Cardiac fibroblast (primary cell): ENCODE measurements around the gene COL9A3.

ENCODE experiments used
- DNase-seq, 2 donors: peaks; one replicate each; pipeline versions ENCODE4 v3.0.0 to v3.0.0-alpha.2; 2010; ENCODE audit warnings: low read depth in 2 of 2
- H3K4me3 ChIP-seq, 2 donors: replicated peaks in 1 of 2; 1 replicate in 1 of 2; 2 replicates in 1 of 2; pipeline ENCODE4 v1.5.1; 2011; ENCODE audit warnings: low read depth in 2 of 2, low read length in 2 of 2, mild to moderate bottlenecking in 2 of 2, moderate library complexity in 1 of 2
- CTCF ChIP-seq: IDR thresholded peaks from one replicate; pipeline ENCODE4 v1.5.1; 2011; ENCODE audit warnings: low read depth, mild to moderate bottlenecking, low read length, inconsistent platforms

COL9A3 gene

GRCh38 chr20:62816031-62816883, 593 bp upstream of the COL9A3 start:
- no peak for DNase-seq
- TF ChIP-seq CTCF, result no peak
- H3K4me3 ChIP-seq, result no peak overlapping the region

- H3K4me3 ChIP-seq, result no peak overlapping the region
- DNase-seq, result no peak
- no peak for TF ChIP-seq CTCF
These were observed 1.2 kb downstream of the COL9A3 start for GRCh38 chr20:62817975-62818591.

- DNase-seq, result peak; percentile 57 to 85
- H3K4me3 ChIP-seq, result no peak overlapping the region
- no peak for TF ChIP-seq CTCF
These were observed 2.0 kb downstream of the COL9A3 start for GRCh38 chr20:62818592-62819493.

GRCh38 chr20:62819494-62820174, 2.8 kb downstream of the COL9A3 start:
- H3K4me3 ChIP-seq, result no peak overlapping the region
- TF ChIP-seq CTCF, result no peak
- DNase-seq, result peak; percentile 63 to 72

GRCh38 chr20:62820208-62820961, 3.5 kb downstream of the COL9A3 start:
- H3K4me3 ChIP-seq, result no peak overlapping the region
- DNase-seq, result no peak
- TF ChIP-seq CTCF, result no peak
